Measurements from ENCODE around the gene NEFH. TPM values are rescaled to one million over a fixed set of nuclear protein-coding genes. Genes with fewer than 3 reads are reported as not detected.

NEFH gene
- total RNA-seq, 1 donor from 2014 or later, result 5.2 TPM

- no peak for TF ChIP-seq CTCF (IDR thresholded peaks at IDR 0.05; ENCODE audit: insufficient read depth, low read length, poor library complexity, severe bottlenecking)
- Histone ChIP-seq H3K36me3 (ENCODE audit: control insufficient read depth, insufficient read depth, low read length) (no peaks in the 10 kb centered on the region), H3K27me3 (ENCODE audit: control insufficient read depth, insufficient read depth, low read length) (no peaks in the 10 kb centered on the region), H3K4me3 (ENCODE audit: low read depth, low read length) (no peak overlapping the region)
- DNase-seq (ENCODE audit: low read depth), result no peak
Observed at GRCh38 chr22:29447906-29448305, 32.1 kb upstream of the NEFH start.

- no peak for DNase-seq (ENCODE audit: low read depth)
- H3K36me3 ChIP-seq (ENCODE audit: control insufficient read depth, insufficient read depth, low read length), result no peaks in the 10 kb centered on the region
- H3K4me3 ChIP-seq (ENCODE audit: low read depth, low read length), result no peak overlapping the region
- no peaks in the 10 kb centered on the region for H3K27me3 ChIP-seq (ENCODE audit: control insufficient read depth, insufficient read depth, low read length)
- no peak for TF ChIP-seq CTCF (IDR thresholded peaks at IDR 0.05; ENCODE audit: insufficient read depth, low read length, poor library complexity, severe bottlenecking)
Observed at GRCh38 chr22:29449296-29449875, 30.6 kb upstream of the NEFH start.

GRCh38 chr22:29450222-29450621 lies 29.8 kb upstream of the NEFH start:
- no peak overlapping the region for H3K4me3 ChIP-seq (ENCODE audit: low read depth, low read length)
- DNase-seq (ENCODE audit: low read depth), result no peak
- H3K27me3 ChIP-seq (ENCODE audit: control insufficient read depth, insufficient read depth, low read length), result no peaks in the 10 kb centered on the region
- H3K36me3 ChIP-seq (ENCODE audit: control insufficient read depth, insufficient read depth, low read length), result no peaks in the 10 kb centered on the region
- no peak for TF ChIP-seq CTCF (IDR thresholded peaks at IDR 0.05; ENCODE audit: insufficient read depth, low read length, poor library complexity, severe bottlenecking)

- Histone ChIP-seq H3K27me3 (ENCODE audit: control insufficient read depth, insufficient read depth, low read length) (no peaks in the 10 kb centered on the region), H3K36me3 (ENCODE audit: control insufficient read depth, insufficient read depth, low read length) (no peaks in the 10 kb centered on the region), H3K4me3 (ENCODE audit: low read depth, low read length) (no peak overlapping the region)
- TF ChIP-seq CTCF (IDR thresholded peaks at IDR 0.05; ENCODE audit: insufficient read depth, low read length, poor library complexity, severe bottlenecking), result no peak
- DNase-seq (ENCODE audit: low read depth), result no peak
Observed at GRCh38 chr22:29451863-29452262, 28.2 kb upstream of the NEFH start.

- Histone ChIP-seq H3K36me3 (ENCODE audit: control insufficient read depth, insufficient read depth, low read length) (no peaks in the 10 kb centered on the region), H3K4me3 (ENCODE audit: low read depth, low read length) (no peak overlapping the region), H3K27me3 (ENCODE audit: control insufficient read depth, insufficient read depth, low read length) (no peaks in the 10 kb centered on the region)
- no peak for TF ChIP-seq CTCF (IDR thresholded peaks at IDR 0.05; ENCODE audit: insufficient read depth, low read length, poor library complexity, severe bottlenecking)
- no peak for DNase-seq (ENCODE audit: low read depth)
Observed at GRCh38 chr22:29454276-29454675, 25.7 kb upstream of the NEFH start.

GRCh38 chr22:29456211-29456671 lies 23.8 kb upstream of the NEFH start:
- no peaks in the 10 kb centered on the region for H3K36me3 ChIP-seq (ENCODE audit: control insufficient read depth, insufficient read depth, low read length)
- H3K27me3 ChIP-seq (ENCODE audit: control insufficient read depth, insufficient read depth, low read length), result no peaks in the 10 kb centered on the region
- no peak for DNase-seq (ENCODE audit: low read depth)
- H3K4me3 ChIP-seq (ENCODE audit: low read depth, low read length), result no peak overlapping the region
- no peak for TF ChIP-seq CTCF (IDR thresholded peaks at IDR 0.05; ENCODE audit: insufficient read depth, low read length, poor library complexity, severe bottlenecking)

All from kidney epithelial cell (primary cell).